Smooth muscle cell (in vitro differentiated cells): ENCODE results near the gene CDK1. TPM values are rescaled to one million over a fixed set of nuclear protein-coding genes. Genes with fewer than 3 reads are reported as not detected.
A peak's percentile ranks its signal among the peaks of the same experiment; 100 is the strongest.

Experiments
- DNase-seq: peaks from one replicate; lab custom pipeline; 2025; ENCODE audit not compliant: unreplicated experiment; lab: John Stamatoyannopoulos, UW
- H2AFZ ChIP-seq: fragments of 200-600 bp; sonication (generic); 2 replicates; pipeline ENCODE4 v1.6.0; 2016; ENCODE audit warnings: antibody characterized with exemption, low read depth, mild to moderate bottlenecking
- H3F3A ChIP-seq: fragments of 200-600 bp; sonication (generic); 2 replicates; pipeline ENCODE4 v1.6.0; 2017; ENCODE audit warnings: antibody characterized with exemption, low read depth
- H3K27ac ChIP-seq: fragments of 200-600 bp; sonication (generic); 2 replicates; pipeline ENCODE4 v1.5.1; 2016; ENCODE audit warnings: low read depth, mild to moderate bottlenecking
- H3K27me3 ChIP-seq: fragments of 200-600 bp; sonication (generic); 2 replicates; pipeline ENCODE4 v1.6.1; 2016; ENCODE audit warnings: low read depth, mild to moderate bottlenecking
- H3K36me3 ChIP-seq: fragments of 200-600 bp; sonication (generic); 2 replicates; pipeline ENCODE4 v1.5.1; 2016; ENCODE audit warnings: low read depth
- H3K4me1 ChIP-seq: fragments of 200-600 bp; sonication (generic); 2 replicates; pipeline ENCODE4 v1.5.1; 2016; ENCODE audit warnings: low read depth
- H3K4me2 ChIP-seq: fragments of 200-600 bp; sonication (generic); 2 replicates; pipeline ENCODE4 v1.6.0; 2016; ENCODE audit warnings: mild to moderate bottlenecking
- H3K4me3 ChIP-seq: fragments of 200-600 bp; sonication (generic); 2 replicates; pipeline ENCODE4 v1.5.1; 2016; ENCODE audit warnings: mild to moderate bottlenecking
- H3K79me2 ChIP-seq: fragments of 200-600 bp; sonication (generic); 2 replicates; pipeline ENCODE4 v1.6.0; 2016; ENCODE audit warnings: low read depth, mild to moderate bottlenecking
- H3K9ac ChIP-seq: fragments of 200-600 bp; sonication (generic); 2 replicates; pipeline ENCODE4 v1.6.0; 2016; ENCODE audit warnings: low read depth
- H3K9me3 ChIP-seq: fragments of 200-600 bp; sonication (generic); replicated peaks from 2 replicates; pipeline ENCODE4 v1.5.1; 2016; ENCODE audit warnings: low read depth
- H4K20me1 ChIP-seq: fragments of 200-600 bp; sonication (generic); 2 replicates; pipeline ENCODE4 v1.6.0; 2016; ENCODE audit warnings: low read depth
- WGBS: methylation state at CpG from one replicate; pipeline ENCODE4 v1.1.7; 2016; ENCODE audit warnings: low lambda C conversion rate; 5-methylcytosine and 5-hydroxymethylcytosine counted together
- polyA plus RNA-seq: library from polyadenylated mRNA; unstranded; fragments of >200 nt; fragmentation: Nextera tagmentation; extraction: Ambion mirVana; gene quantifications from 2 replicates; pipeline ENCODE4 v1.2.1, GENCODE V29; 2016
- total RNA-seq: library from RNA; depleted of rRNA; stranded (reverse); fragments of >200 nt; gene quantifications from 2 replicates; pipeline ENCODE4 v1.2.3, GENCODE V29; 2014
- TF ChIP-seq, protein P1 (sequence below): fragments of 200-600 bp; sonication (generic); IDR thresholded peaks from 2 replicates; pipeline ENCODE4 v1.5.1; 2017; ENCODE audit warnings: borderline replicate concordance, mild to moderate bottlenecking, antibody characterized with exemption; ENCODE audit not compliant: insufficient read depth, poor library complexity, severe bottlenecking

Gene CDK1
- total and polyA plus RNA-seq, 2 experiments from 2014 or later: 46.6 to 56.5 TPM

DNA sequence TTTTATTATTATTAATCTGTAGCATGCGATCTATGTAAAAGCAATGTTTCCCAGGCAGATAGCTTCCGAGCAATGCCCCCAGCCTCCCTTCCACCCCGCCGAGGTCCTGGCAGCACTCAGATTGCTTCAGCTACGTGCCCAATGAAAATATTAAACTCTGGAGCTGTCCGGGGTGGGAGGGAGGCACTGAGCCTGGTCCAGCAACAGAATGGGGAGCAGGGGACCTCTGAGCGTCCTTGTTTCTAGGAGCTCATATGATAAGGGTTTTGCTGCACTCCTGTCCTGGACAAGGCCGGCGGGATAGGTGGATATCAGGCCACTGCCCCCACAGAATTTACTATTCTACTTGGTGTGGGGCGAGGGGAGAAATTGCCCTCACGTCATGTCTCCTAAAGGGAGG, 44.5 kb upstream of the CDK1 start:
- Histone ChIP-seq H3K27ac (no peak overlapping the region), H3F3A (peaks cover 4% of the 10 kb centered on the region), H3K9me3 (no peaks in the 10 kb centered on the region), H2AFZ (peak overlapping the region; percentile 97), H3K79me2 (peaks cover 45% of the 10 kb centered on the region), H3K4me2 (peak overlapping the region; percentile 94), H3K4me3 (peak overlapping the region; percentile 81), H4K20me1 (no peaks in the 10 kb centered on the region), H3K27me3 (no peaks in the 10 kb centered on the region), H3K4me1 (peaks cover 14% of the 10 kb centered on the region), H3K9ac (peak overlapping the region; percentile 78), H3K36me3 (no peaks in the 10 kb centered on the region)
- TF ChIP-seq, protein P1, sequence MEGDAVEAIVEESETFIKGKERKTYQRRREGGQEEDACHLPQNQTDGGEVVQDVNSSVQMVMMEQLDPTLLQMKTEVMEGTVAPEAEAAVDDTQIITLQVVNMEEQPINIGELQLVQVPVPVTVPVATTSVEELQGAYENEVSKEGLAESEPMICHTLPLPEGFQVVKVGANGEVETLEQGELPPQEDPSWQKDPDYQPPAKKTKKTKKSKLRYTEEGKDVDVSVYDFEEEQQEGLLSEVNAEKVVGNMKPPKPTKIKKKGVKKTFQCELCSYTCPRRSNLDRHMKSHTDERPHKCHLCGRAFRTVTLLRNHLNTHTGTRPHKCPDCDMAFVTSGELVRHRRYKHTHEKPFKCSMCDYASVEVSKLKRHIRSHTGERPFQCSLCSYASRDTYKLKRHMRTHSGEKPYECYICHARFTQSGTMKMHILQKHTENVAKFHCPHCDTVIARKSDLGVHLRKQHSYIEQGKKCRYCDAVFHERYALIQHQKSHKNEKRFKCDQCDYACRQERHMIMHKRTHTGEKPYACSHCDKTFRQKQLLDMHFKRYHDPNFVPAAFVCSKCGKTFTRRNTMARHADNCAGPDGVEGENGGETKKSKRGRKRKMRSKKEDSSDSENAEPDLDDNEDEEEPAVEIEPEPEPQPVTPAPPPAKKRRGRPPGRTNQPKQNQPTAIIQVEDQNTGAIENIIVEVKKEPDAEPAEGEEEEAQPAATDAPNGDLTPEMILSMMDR: no peak
- DNase-seq: no peak
- 51% methylated on average over 11 of the region's 11 CpGs for WGBS

DNA sequence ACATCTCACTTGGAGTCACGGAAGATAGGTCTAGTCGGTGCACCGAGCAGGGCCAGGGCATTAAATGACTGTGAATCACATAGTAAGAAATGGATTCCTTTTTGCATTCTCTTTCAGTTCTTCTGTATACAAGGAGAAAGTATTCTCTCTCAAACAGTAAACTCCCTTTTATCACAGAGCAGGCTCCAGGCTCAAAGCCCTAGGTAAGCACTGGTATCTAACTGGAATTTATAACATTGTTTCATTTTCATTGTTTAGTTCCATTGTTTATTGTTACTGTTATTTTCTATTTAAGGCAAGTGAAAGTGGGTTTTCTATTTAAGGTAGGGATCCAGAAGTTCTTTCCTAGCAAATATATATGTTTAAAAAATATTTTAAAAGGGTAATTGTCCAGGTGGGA, 44.1 kb upstream of the CDK1 start:
- H3F3A ChIP-seq: peaks cover 6% of the 10 kb centered on the region
- H3K27me3 ChIP-seq: no peaks in the 10 kb centered on the region
- no peak overlapping the region for H3K9ac ChIP-seq

DNA sequence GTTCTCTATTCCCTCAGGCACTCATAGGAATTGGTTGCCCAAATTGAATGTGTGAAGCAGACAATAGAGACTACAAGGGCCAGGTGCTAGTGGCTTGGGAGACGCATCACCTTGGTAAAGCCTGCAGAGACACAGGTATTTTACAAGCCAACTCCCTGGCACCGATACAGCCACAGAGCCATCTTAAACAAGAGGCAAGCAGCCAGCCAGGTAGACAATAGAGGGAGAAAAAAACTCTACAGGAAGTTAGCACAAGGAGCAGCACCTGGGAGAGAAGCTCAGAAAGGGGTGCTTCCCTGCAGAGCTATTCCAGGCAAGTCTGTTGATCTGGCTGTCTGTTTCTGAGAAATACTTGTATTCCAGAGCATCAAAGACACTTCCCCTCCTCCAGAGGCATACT, 43.0 kb upstream of the CDK1 start:
- Histone ChIP-seq H3F3A (peaks cover 9% of the 10 kb centered on the region), H3K27ac (no peak overlapping the region), H2AFZ (no peak overlapping the region), H3K36me3 (no peaks in the 10 kb centered on the region), H3K9me3 (no peaks in the 10 kb centered on the region), H3K27me3 (no peaks in the 10 kb centered on the region), H3K79me2 (peaks cover 31% of the 10 kb centered on the region), H3K4me1 (peaks cover 14% of the 10 kb centered on the region), H3K4me2 (peak overlapping the region; percentile 94), H3K4me3 (no peak overlapping the region), H4K20me1 (no peaks in the 10 kb centered on the region), H3K9ac (no peak overlapping the region)
- 81% methylated on average over 2 of the region's 2 CpGs for WGBS
- DNase-seq: no peak
- TF ChIP-seq, protein P1: no peak

More for the DNA sequence above, 44.1 kb upstream of the CDK1 start:
- no peak for DNase-seq
- Histone ChIP-seq H3K4me2 (peak overlapping the region; percentile 94), H3K9me3 (no peaks in the 10 kb centered on the region), H3K4me3 (peak overlapping the region; percentile 81), H3K27ac (peak overlapping the region; percentile 20), H3K4me1 (peaks cover 14% of the 10 kb centered on the region), H3K79me2 (peaks cover 41% of the 10 kb centered on the region), H3K36me3 (no peaks in the 10 kb centered on the region), H4K20me1 (no peaks in the 10 kb centered on the region), H2AFZ (peak overlapping the region; percentile 97)
- TF ChIP-seq, protein P1: no peak
- 62% methylated on average over 3 of the region's 3 CpGs for WGBS

DNA sequence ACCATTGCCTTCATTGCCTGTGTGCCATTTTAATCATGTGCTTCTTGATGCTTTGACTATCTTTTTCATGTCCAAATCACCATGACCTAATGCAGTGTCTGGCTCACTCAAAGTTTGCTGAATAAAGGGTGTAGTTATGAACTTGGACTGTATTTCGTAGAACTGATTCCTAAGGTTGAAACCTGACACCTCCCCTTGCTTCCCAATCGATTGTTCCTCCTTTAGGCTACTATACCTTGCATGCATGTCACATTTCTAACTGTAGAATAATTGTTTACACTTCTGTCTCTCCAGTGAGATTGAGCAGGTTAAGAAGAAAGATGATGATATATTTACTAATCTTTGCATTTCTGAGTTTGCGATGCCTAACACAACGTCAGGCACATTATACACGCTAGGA, 41.0 kb upstream of the CDK1 start:
- H2AFZ ChIP-seq: no peak overlapping the region
- WGBS: 76% methylated on average over 5 of the region's 5 CpGs
- no peaks in the 10 kb centered on the region for H3K36me3 ChIP-seq
- no peaks in the 10 kb centered on the region for H3K9me3 ChIP-seq
- peaks cover 12% of the 10 kb centered on the region for H3F3A ChIP-seq
- H3K27me3 ChIP-seq: no peaks in the 10 kb centered on the region
- peaks cover 11% of the 10 kb centered on the region for H3K79me2 ChIP-seq
- peak overlapping the region; percentile 90 for H3K27ac ChIP-seq
- no peak overlapping the region for H3K9ac ChIP-seq
- H3K4me2 ChIP-seq: peak overlapping the region; percentile 79
- H4K20me1 ChIP-seq: no peaks in the 10 kb centered on the region
- H3K4me1 ChIP-seq: peaks cover 14% of the 10 kb centered on the region
- H3K4me3 ChIP-seq: no peak overlapping the region
- TF ChIP-seq, protein P1: no peak
- no peak for DNase-seq
